Thoracic aorta (tissue), 2 donors: Measurements from ENCODE around the gene FSTL3. TPM values are rescaled to one million over a fixed set of nuclear protein-coding genes. Genes with fewer than 3 reads are reported as not detected.

Experiments
- ATAC-seq: fragments of 150-250 bp; one replicate; pipeline ENCODE4 v1.8.0; 2017; ENCODE audit warnings: low read depth; ENCODE audit not compliant: insufficient number of reproducible peaks, low FRiP score
- DNase-seq: peaks from one replicate; pipeline ENCODE4 v3.0.0-alpha.2; 2020; ENCODE audit warnings: low spot score
- H3K27ac ChIP-seq, 2 donors: fragments of 200-600 bp; sonication (generic); 1 replicate in 1 of 2; 2 replicates in 1 of 2; pipeline ENCODE4 v1.5.1; 2016; ENCODE audit warnings: mild to moderate bottlenecking in 2 of 2, moderate library complexity in 2 of 2
- H3K27me3 ChIP-seq: fragments of 200-600 bp; sonication (generic); replicated peaks from 2 replicates; pipeline ENCODE4 v1.6.0; 2016; ENCODE audit warnings: mild to moderate bottlenecking; ENCODE audit not compliant: insufficient read depth
- H3K36me3 ChIP-seq: fragments of 200-600 bp; sonication (generic); one replicate; pipeline ENCODE4 v1.5.1; 2016
- H3K4me1 ChIP-seq, 2 donors: fragments of 200-600 bp; sonication (generic); 1 replicate in 1 of 2; 2 replicates in 1 of 2; pipeline versions ENCODE4 v1.5.1 to v1.6.0; 2016; ENCODE audit warnings: low read depth in 2 of 2, mild to moderate bottlenecking in 1 of 2; ENCODE audit not compliant: control insufficient read depth in 1 of 2
- H3K4me3 ChIP-seq: fragments of 200-600 bp; sonication (generic); 2 replicates; pipeline ENCODE4 v1.5.1; 2016; ENCODE audit warnings: mild to moderate bottlenecking
- H3K9me3 ChIP-seq: fragments of 200-600 bp; sonication (generic); 2 replicates; pipeline ENCODE4 v1.5.1; 2016
- CTCF ChIP-seq: fragments of 200-600 bp; sonication (generic); IDR thresholded peaks from one replicate; pipeline ENCODE4 v1.5.1; 2019; ENCODE audit warnings: antibody characterized with exemption
- total RNA-seq, 2 donors: library from RNA; depleted of rRNA; stranded (reverse); fragments of >200 nt; gene quantifications; one replicate each; pipeline versions ENCODE4 v1.1.0 to v1.2.3, GENCODE V29; 2016

Gene FSTL3
- total RNA-seq, 2 donors from 2014 or later, result 361 to 595 TPM

GRCh38 chr19:646779-647565 is 29.2 kb upstream of the FSTL3 start:
- TF ChIP-seq CTCF, result no peak

DNA sequence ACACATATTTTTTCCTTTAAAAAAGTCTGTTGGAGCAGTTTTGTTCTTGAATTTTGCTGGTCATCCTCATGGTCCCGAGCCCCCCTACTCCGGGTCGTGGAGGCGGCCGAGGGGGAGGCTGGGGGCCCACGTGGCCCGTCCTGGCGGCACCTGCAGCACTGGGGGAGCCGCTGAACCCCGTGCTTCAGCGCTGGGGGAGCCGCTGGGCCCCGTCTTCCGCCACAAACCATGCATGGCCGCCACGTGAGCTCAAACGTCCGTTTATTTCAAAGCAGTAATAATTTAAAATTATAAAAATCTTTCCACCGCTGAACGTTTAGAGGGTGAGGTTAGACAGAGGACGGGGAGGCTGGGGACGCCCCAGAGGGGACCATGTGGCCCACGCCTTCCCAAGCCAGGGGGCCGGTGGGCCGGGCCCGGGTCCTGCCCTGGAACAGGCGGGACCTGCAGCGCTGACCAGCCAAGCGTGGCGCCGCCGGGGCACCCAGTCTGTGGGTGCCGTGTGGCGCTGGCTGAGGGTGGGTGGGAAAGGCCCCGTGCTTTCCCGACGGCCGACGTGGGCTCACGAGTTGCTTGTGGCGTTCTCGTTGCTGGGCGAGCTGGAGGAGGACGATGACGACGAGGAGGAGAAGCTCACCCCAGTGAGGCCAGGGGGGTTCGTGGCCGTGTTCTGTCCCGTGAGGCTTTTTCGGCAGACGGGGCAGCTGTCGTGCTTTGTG is 28.5 kb upstream of the FSTL3 start:
- Histone ChIP-seq H3K9me3 (no peaks in the 10 kb centered on the region), H3K4me1 (no peaks in the 10 kb centered on the region), H3K27me3 (no peaks in the 10 kb centered on the region), H3K36me3 (peaks cover 52% of the 10 kb centered on the region), H3K27ac (no peak overlapping the region), H3K4me3 (no peak overlapping the region)
- no peak for TF ChIP-seq CTCF
- no peak for ATAC-seq
- no peak for DNase-seq

More at GRCh38 chr19:646779-647565, 29.2 kb upstream of the FSTL3 start:
- H3K27me3 ChIP-seq, result no peaks in the 10 kb centered on the region
- H3K4me3 ChIP-seq, result no peak overlapping the region
- no peaks in the 10 kb centered on the region for H3K4me1 ChIP-seq
- peaks cover 47% of the 10 kb centered on the region for H3K36me3 ChIP-seq
- no peak overlapping the region for H3K27ac ChIP-seq
- DNase-seq (no peak), ATAC-seq (no peak)
- no peaks in the 10 kb centered on the region for H3K9me3 ChIP-seq

GRCh38 chr19:648305-648704 is 27.9 kb upstream of the FSTL3 start:
- Histone ChIP-seq H3K36me3 (peaks cover 54% of the 10 kb centered on the region), H3K4me1 (no peaks in the 10 kb centered on the region), H3K9me3 (no peaks in the 10 kb centered on the region), H3K4me3 (no peak overlapping the region), H3K27me3 (no peaks in the 10 kb centered on the region), H3K27ac (no peak overlapping the region)
- ATAC-seq, result no peak
- no peak for TF ChIP-seq CTCF
- DNase-seq, result no peak

- TF ChIP-seq CTCF, result no peak
- no peak overlapping the region for H3K27ac ChIP-seq
- no peaks in the 10 kb centered on the region for H3K4me1 ChIP-seq
- no peaks in the 10 kb centered on the region for H3K27me3 ChIP-seq
- H3K9me3 ChIP-seq, result no peaks in the 10 kb centered on the region
- ATAC-seq (no peak), DNase-seq (no peak)
- peaks cover 61% of the 10 kb centered on the region for H3K36me3 ChIP-seq
- no peak overlapping the region for H3K4me3 ChIP-seq
Observed at GRCh38 chr19:648904-649801, 27.0 kb upstream of the FSTL3 start.

DNA sequence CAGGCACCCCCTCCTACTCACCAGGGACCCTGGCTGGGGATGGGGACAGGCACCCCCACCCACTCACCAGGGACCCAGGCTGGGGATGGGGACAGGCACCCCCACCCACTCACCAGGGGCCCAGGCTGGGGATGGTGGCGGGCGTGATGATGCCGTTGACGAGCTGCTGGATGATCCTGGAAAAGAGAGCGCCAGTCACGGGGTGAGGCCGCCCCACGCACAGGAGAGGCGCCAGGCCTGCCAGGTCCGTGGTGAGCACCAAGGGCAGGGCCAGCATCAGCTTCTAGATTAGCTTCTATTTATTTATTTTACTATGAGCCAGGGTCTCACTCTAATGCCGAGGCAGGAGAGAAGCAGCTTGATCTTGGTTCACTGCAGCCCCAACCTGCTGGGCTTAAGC is 26.1 kb upstream of the FSTL3 start:
- no peak overlapping the region for H3K4me3 ChIP-seq
- ATAC-seq (no peak), DNase-seq (no peak)
- H3K36me3 ChIP-seq, result peaks cover 62% of the 10 kb centered on the region
- no peak overlapping the region for H3K27ac ChIP-seq
- no peak for TF ChIP-seq CTCF
- H3K4me1 ChIP-seq, result no peaks in the 10 kb centered on the region
- no peaks in the 10 kb centered on the region for H3K9me3 ChIP-seq
- no peaks in the 10 kb centered on the region for H3K27me3 ChIP-seq
